HepG2 (cell line): ENCODE measurements around the gene B4GALT1. TPM values are rescaled to one million over a fixed set of nuclear protein-coding genes. Genes with fewer than 3 reads are reported as not detected.

Experiments
- HNF1A ChIP-seq, 2 experiments: sonication (generic) in 1 of 2; formaldehyde crosslinking in 1 of 2; IDR thresholded peaks; 2 replicates each; pipeline versions ENCODE4 v1.4.0 to v1.6.1; 2016 to 2020; ENCODE audit warnings: borderline replicate concordance in 1 of 2, low read depth in 1 of 2, mild to moderate bottlenecking in 1 of 2, missing genetic modification reagents in 1 of 2
- NFKBIZ ChIP-seq: IDR thresholded peaks from 2 replicates; pipeline ENCODE4 v1.6.1; 2018; ENCODE audit warnings: missing genetic modification reagents, missing compliant biosample characterization
- PBX3 ChIP-seq: sonication (generic); formaldehyde crosslinking; IDR thresholded peaks from 2 replicates; pipeline ENCODE4 v1.8.1; 2023; ENCODE audit warnings: missing genetic modification reagents, inconsistent platforms, borderline replicate concordance
- PHF21A ChIP-seq: sonication (generic); formaldehyde crosslinking; IDR thresholded peaks from 2 replicates; pipeline ENCODE4 v1.5.0; 2020; ENCODE audit warnings: mild to moderate bottlenecking, missing genetic modification reagents
- POLR2G ChIP-seq: fragments of 200-400 bp; formaldehyde crosslinking; IDR thresholded peaks from 2 replicates; pipeline ENCODE4 v1.6.1; 2018; ENCODE audit warnings: mild to moderate bottlenecking, low read depth, low read length, moderate library complexity
- ZFX ChIP-seq: sonication (generic); formaldehyde crosslinking; IDR thresholded peaks from 2 replicates; pipeline ENCODE4 v1.4.0; 2020; ENCODE audit warnings: mild to moderate bottlenecking, low read depth, missing genetic modification reagents, moderate library complexity
- ZNF274 ChIP-seq: sonication (generic); formaldehyde crosslinking; IDR thresholded peaks from 2 replicates; pipeline ENCODE4 v1.5.1; 2020; ENCODE audit warnings: mild to moderate bottlenecking, missing genetic modification reagents
- ZNF280D ChIP-seq: sonication (generic); formaldehyde crosslinking; IDR thresholded peaks from 2 replicates; pipeline ENCODE4 v1.5.1; 2020; ENCODE audit warnings: mild to moderate bottlenecking, missing genetic modification reagents
- ZNF33A ChIP-seq: sonication (generic); formaldehyde crosslinking; IDR thresholded peaks from 2 replicates; pipeline ENCODE4 v1.5.1; 2020; ENCODE audit warnings: missing genetic modification reagents, mild to moderate bottlenecking, moderate library complexity, borderline replicate concordance
- ZNF616 ChIP-seq: sonication (generic); formaldehyde crosslinking; IDR thresholded peaks from 2 replicates; pipeline ENCODE4 v1.5.0; 2020; ENCODE audit warnings: low read depth, mild to moderate bottlenecking, missing genetic modification reagents
- ZNF782 ChIP-seq: sonication (generic); formaldehyde crosslinking; IDR thresholded peaks from 2 replicates; pipeline ENCODE4 v1.4.0; 2020; ENCODE audit warnings: missing genetic modification reagents, mild to moderate bottlenecking, borderline replicate concordance
- ZSCAN20 ChIP-seq: sonication (generic); formaldehyde crosslinking; IDR thresholded peaks from 2 replicates; pipeline ENCODE4 v1.4.0; 2020; ENCODE audit warnings: missing genetic modification reagents, mild to moderate bottlenecking, borderline replicate concordance
- ZSCAN31 ChIP-seq: sonication (generic); formaldehyde crosslinking; IDR thresholded peaks from 2 replicates; pipeline ENCODE4 v1.5.0; 2020; ENCODE audit warnings: low read depth, mild to moderate bottlenecking, missing genetic modification reagents
- polyA plus RNA-seq, 8 experiments: library from polyadenylated mRNA; depleted of rRNA in 3 of 8; stranded (reverse) in 7 of 8; unstranded in 1 of 8; fragments of >200 nt; fragmentation: Illumina TruSeq in 4 of 8; extraction: Trizol in 4 of 8; gene quantifications; 2 replicates each; pipeline versions ENCODE4 v1.2.1 to v1.2.3, GENCODE V29; 2011 to 2016; ENCODE audit warnings: low read depth in 4 of 8, missing spikeins in 1 of 8, mixed read lengths in 1 of 8; ENCODE audit not compliant: insufficient read depth in 1 of 8
- total RNA-seq, 5 experiments: library from RNA; depleted of rRNA; stranded (reverse); fragments of >200 nt; fragmentation: Illumina TruSeq; extraction: Trizol; gene quantifications; 2 replicates each; pipeline ENCODE4 v1.2.3, GENCODE V29; 2016; ENCODE audit warnings: low read depth in 1 of 5
- TF ChIP-seq, protein P1 (sequence below): sonication (generic); formaldehyde crosslinking; IDR thresholded peaks from 2 replicates; pipeline ENCODE4 v1.8.0; 2022; ENCODE audit warnings: missing genetic modification reagents, mild to moderate bottlenecking, moderate library complexity, borderline replicate concordance

B4GALT1 gene
- total and polyA plus RNA-seq, 2 of the 13 experiments (the other 11 are each of a cell fraction or from before 2014, with no cell fraction given): 15.7 to 33.5 TPM

DNA sequence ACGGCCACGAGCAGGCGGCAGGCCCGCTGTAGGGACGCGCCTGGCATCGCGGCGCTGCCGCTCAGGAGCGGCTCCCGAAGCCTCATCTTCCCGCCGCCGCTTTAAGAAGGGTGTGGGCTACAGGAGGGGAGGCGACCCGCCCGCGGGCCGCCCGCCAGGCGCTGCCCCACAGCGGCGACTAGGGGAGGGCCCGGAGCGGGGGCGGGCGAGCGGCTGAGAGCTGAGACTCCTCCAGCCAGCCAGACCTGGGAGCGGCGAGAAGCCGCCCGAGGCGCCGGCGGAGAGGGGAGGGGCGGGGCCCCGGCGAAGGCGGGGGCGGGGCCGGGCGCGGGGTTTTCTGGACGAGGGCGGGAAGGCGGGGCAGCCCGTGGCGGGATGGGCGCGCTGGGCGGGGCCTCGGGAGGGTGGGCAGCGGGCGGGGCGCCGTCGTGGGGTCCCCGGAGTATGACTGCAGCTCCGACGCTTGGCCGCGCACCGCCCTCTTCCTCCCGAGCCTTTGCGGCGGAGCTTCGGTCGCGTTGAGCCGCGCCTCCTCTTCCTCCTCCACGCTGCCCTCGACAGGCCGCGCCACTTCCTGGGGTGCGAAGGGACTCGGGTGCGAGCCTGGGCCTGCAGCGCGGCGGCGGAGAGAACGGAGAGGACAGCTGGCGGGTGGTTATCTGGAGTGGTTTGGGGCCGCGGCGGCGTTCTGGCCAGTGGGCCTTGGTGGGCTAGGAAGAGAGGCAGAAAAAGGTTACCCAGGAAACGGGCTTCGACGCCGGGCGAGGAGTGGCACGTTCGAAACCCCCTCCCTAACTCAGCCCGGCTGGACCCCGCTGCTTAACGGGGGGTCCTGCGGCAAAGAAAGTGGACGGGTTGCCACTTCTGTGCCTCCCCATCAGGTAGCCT, at the start of gene B4GALT1 (continued):
- TF ChIP-seq, protein P1, sequence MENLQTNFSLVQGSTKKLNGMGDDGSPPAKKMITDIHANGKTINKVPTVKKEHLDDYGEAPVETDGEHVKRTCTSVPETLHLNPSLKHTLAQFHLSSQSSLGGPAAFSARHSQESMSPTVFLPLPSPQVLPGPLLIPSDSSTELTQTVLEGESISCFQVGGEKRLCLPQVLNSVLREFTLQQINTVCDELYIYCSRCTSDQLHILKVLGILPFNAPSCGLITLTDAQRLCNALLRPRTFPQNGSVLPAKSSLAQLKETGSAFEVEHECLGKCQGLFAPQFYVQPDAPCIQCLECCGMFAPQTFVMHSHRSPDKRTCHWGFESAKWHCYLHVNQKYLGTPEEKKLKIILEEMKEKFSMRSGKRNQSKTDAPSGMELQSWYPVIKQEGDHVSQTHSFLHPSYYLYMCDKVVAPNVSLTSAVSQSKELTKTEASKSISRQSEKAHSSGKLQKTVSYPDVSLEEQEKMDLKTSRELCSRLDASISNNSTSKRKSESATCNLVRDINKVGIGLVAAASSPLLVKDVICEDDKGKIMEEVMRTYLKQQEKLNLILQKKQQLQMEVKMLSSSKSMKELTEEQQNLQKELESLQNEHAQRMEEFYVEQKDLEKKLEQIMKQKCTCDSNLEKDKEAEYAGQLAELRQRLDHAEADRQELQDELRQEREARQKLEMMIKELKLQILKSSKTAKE (CRISPR knock-in tag): peak; percentile 48; the same call in 1 of the 2 replicates
- TF ChIP-seq ZFX (CRISPR knock-in tag) (peak; percentile 95), ZNF33A (CRISPR knock-in tag) (0 out of 2 replicates have a peak, but pooled peaks have one; percentile 73), PBX3 (CRISPR knock-in tag) (0 out of 2 replicates have a peak, but pooled peaks have one; percentile 36), ZNF274 (peak; percentile 53), ZNF280D (CRISPR knock-in tag) (0 out of 2 replicates have a peak, but pooled peaks have one; percentile 26), NFKBIZ (CRISPR knock-in tag) (no peak), HNF1A (IDR thresholded peaks at IDR 0.05; ENCODE audit: low read depth) (no peak), HNF1A (CRISPR knock-in tag; IDR thresholded peaks at IDR 0.05; ENCODE audit: borderline replicate concordance) (peak; percentile 42; the same call in 1 of the 2 replicates), ZSCAN31 (peak; percentile 57), PHF21A (no peak; the same call in 1 of the 2 replicates), POLR2G (peak; percentile 74), ZNF782 (no peak), ZSCAN20 (CRISPR knock-in tag) (0 out of 2 replicates have a peak, but pooled peaks have one; percentile 51), ZNF616 (CRISPR knock-in tag) (0 out of 2 replicates have a peak, but pooled peaks have one; percentile 78)
